Measurements from ENCODE around the gene KYAT1. TPM values are rescaled to one million over a fixed set of nuclear protein-coding genes. Genes with fewer than 3 reads are reported as not detected.

Gene KYAT1
- total and polyA plus RNA-seq, 2 of the 13 experiments (the other 11 are each of a cell fraction or from before 2014, with no cell fraction given): 9.2 to 46.5 TPM

DNA sequence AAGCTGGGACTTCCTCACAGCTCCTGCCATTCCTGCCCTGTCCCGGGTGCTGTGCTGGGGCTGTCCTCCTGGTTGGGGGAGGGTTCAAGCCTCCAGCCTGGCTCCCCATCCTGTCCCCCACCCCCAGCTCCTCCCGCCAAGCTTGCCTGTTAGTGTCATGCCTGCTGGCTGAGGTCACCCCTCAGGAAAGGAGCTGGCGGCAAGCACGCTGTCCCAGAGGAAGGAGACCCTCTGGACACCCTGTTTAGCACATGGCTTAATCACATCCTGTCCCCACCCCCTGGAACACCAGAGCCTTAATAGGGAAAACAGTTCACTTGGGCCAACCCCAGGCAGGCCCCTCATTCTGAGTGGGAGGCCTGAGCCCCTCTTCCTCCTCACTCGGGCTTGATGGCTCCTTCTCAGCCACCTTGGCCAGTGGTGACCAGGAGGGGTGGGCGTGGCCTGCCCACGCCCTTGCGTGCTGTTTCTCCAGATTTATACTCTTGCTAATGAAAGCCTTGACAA, 29.8 kb upstream of the KYAT1 start (continued):
- no peak for TF ChIP-seq NKX3-1 (CRISPR knock-in tag; IDR thresholded peaks at IDR 0.05)
- TF ChIP-seq, protein P1, sequence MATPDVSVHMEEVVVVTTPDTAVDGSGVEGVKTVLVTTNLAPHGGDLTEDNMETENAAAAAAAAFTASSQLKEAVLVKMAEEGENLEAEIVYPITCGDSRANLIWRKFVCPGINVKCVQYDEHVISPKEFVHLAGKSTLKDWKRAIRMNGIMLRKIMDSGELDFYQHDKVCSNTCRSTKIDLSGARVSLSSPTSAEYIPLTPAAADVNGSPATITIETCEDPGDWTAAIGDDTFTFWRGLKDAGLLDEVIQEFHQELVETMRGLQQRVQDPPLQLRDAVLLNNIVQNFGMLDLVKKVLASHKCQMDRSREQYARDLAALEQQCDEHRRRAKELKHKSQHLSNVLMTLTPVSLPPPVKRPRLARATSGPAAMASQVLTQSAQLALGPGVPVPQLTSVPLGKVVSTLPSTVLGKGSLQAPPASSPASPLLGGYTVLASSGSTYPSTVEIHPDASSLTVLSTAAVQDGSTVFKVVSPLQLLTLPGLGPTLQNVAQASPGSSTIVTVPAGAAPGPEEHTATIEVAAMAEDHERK (CRISPR knock-in tag; IDR thresholded peaks at IDR 0.05; ENCODE audit: low read depth): no peak
- no peak for TF ChIP-seq DMAP1 (CRISPR knock-in tag; IDR thresholded peaks at IDR 0.05)
- TF ChIP-seq RXRB (CRISPR knock-in tag; IDR thresholded peaks at IDR 0.05; ENCODE audit: borderline replicate concordance): peak; percentile 53; the same call in 1 of the 2 replicates
- TF ChIP-seq ATF1 (CRISPR knock-in tag; IDR thresholded peaks at IDR 0.05): no peak
- TF ChIP-seq TBX2 (CRISPR knock-in tag; IDR thresholded peaks at IDR 0.05; ENCODE audit: borderline replicate concordance): peak; percentile 44; the same call in 1 of the 2 replicates
- 0 out of 2 replicates have a peak, but pooled peaks have one; percentile 40 for TF ChIP-seq ZNF605 (CRISPR knock-in tag; IDR thresholded peaks at IDR 0.05)
- no peak for TF ChIP-seq ZFP41 (CRISPR knock-in tag; IDR thresholded peaks at IDR 0.05; ENCODE audit: borderline replicate concordance)
- TF ChIP-seq ZFX (CRISPR knock-in tag; IDR thresholded peaks at IDR 0.05; ENCODE audit: low read depth): peak; percentile 22; the same call in 1 of the 2 replicates
- no peak for TF ChIP-seq LCORL (IDR thresholded peaks at IDR 0.05)
- 0 out of 2 replicates have a peak, but pooled peaks have one; percentile 58 for TF ChIP-seq LCORL (CRISPR knock-in tag; IDR thresholded peaks at IDR 0.05)
- no peak for TF ChIP-seq CENPX (CRISPR knock-in tag; IDR thresholded peaks at IDR 0.05)
- 0 out of 2 replicates have a peak, but pooled peaks have one; percentile 35 for TF ChIP-seq ZC3H13 (CRISPR knock-in tag; IDR thresholded peaks at IDR 0.05)

DNA sequence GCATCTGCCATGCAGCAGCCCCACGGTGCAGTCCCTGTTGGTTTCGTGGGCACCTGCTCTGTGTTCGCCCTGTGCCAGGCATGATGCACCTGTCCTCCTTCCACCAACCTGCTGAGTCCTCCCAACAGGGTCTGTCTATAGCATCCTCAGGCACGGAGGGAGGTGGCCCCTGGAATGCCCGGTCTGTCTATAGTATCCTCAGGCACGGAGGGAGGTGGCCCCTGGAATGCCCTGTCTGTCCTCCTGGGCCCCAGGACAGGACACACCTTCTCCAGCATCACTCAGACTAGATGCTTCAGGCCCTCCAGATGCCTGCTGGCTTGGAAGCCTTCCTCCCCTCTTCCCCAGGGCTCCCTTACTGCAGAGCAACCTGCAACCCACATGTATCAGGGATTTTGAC, 29.2 kb upstream of the KYAT1 start:
- POLR2A ChIA-PET: interaction anchor here (0.6 to 2.8 kb wide), 3 partner anchors 12 to 34 kb away, joined by 3 to 14 read pairs (median 3); no protein-coding TSS in a partner anchor
- ATAC-seq: no peak
- TF ChIP-seq ZNF331 (CRISPR knock-in tag; IDR thresholded peaks at IDR 0.05) (no peak), JUND (CRISPR knock-in tag; IDR thresholded peaks at IDR 0.05) (no peak), SKI (IDR thresholded peaks at IDR 0.05; ENCODE audit: partially characterized antibody) (no peak), ZNF558 (CRISPR knock-in tag; IDR thresholded peaks at IDR 0.05; ENCODE audit: borderline replicate concordance) (no peak), ZNF3 (CRISPR knock-in tag; IDR thresholded peaks at IDR 0.05) (no peak), ZNF468 (CRISPR knock-in tag; IDR thresholded peaks at IDR 0.05) (no peak), IRX3 (CRISPR knock-in tag; IDR thresholded peaks at IDR 0.05; ENCODE audit: borderline replicate concordance, low read depth) (no peak), WIZ (CRISPR knock-in tag; IDR thresholded peaks at IDR 0.05) (no peak)
- TF ChIP-seq, protein P2, sequence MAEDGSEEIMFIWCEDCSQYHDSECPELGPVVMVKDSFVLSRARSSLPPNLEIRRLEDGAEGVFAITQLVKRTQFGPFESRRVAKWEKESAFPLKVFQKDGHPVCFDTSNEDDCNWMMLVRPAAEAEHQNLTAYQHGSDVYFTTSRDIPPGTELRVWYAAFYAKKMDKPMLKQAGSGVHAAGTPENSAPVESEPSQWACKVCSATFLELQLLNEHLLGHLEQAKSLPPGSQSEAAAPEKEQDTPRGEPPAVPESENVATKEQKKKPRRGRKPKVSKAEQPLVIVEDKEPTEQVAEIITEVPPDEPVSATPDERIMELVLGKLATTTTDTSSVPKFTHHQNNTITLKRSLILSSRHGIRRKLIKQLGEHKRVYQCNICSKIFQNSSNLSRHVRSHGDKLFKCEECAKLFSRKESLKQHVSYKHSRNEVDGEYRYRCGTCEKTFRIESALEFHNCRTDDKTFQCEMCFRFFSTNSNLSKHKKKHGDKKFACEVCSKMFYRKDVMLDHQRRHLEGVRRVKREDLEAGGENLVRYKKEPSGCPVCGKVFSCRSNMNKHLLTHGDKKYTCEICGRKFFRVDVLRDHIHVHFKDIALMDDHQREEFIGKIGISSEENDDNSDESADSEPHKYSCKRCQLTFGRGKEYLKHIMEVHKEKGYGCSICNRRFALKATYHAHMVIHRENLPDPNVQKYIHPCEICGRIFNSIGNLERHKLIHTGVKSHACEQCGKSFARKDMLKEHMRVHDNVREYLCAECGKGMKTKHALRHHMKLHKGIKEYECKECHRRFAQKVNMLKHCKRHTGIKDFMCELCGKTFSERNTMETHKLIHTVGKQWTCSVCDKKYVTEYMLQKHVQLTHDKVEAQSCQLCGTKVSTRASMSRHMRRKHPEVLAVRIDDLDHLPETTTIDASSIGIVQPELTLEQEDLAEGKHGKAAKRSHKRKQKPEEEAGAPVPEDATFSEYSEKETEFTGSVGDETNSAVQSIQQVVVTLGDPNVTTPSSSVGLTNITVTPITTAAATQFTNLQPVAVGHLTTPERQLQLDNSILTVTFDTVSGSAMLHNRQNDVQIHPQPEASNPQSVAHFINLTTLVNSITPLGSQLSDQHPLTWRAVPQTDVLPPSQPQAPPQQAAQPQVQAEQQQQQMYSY (CRISPR knock-in tag; IDR thresholded peaks at IDR 0.05): no peak

More for the DNA sequence above, 29.2 kb upstream of the KYAT1 start:
- no TSS peak for BruUV-seq (replicated peaks)
- H3K27me3 ChIP-seq (ENCODE audit: control insufficient read depth in 1 of 2, insufficient read depth in 2 of 2, low read length in 2 of 2): no peaks in the 10 kb centered on the region
- CTCF ChIA-PET (ENCODE audit: low intra/inter-chr PET ratio, low total read pairs): no interaction called here
- no peaks in the 10 kb centered on the region for H4K20me1 ChIP-seq (ENCODE audit: insufficient read depth, low read length)
- peaks cover 9% of the 10 kb centered on the region for H3K79me2 ChIP-seq (ENCODE audit: insufficient read depth, low read length)
- H3K9me3 ChIP-seq (ENCODE audit: low read length): no peaks in the 10 kb centered on the region
- intact Hi-C loops (cut with micrococcal nuclease; ENCODE audit: unreplicated experiment): no loop called here
- H3K4me3 ChIP-seq (replicated peaks in 1 of 3; ENCODE audit: insufficient read depth in 1 of 3, low read depth in 2 of 3, low read length in 3 of 3): no peak overlapping the region
- peaks cover 65% of the 10 kb centered on the region for H3K4me1 ChIP-seq (ENCODE audit: insufficient read depth, low read length)
- 90% methylated on average over 2 of the region's 6 CpGs for WGBS (ENCODE audit: low lambda C conversion rate)
- H3K36me3 ChIP-seq (replicated peaks in 1 of 2; ENCODE audit: control insufficient read depth in 1 of 2, insufficient read depth in 2 of 2, low read length in 2 of 2): peaks cover 29 to 53% of the 10 kb centered on the region in 2 experiments
- no peak overlapping the region for H3K4me2 ChIP-seq (ENCODE audit: low read depth, low read length)
- no peak overlapping the region for H2AFZ ChIP-seq (ENCODE audit: low read length)
- DNase-seq (ENCODE audit: low spot score) (no peak), FAIRE-seq (no peak)
- peak overlapping the region; percentile 70 for H3K27ac ChIP-seq (ENCODE audit: extremely low read length, insufficient read depth, low read length)
- in situ Hi-C loops (cut with HindIII; ENCODE audit: extremely low pct_ligation_motif_present, low pct_unique_long_range_greater_than_20kb): no loop called here
- no peak overlapping the region for H3K9ac ChIP-seq (ENCODE audit: insufficient read depth, low read depth, low read length)
